IPS-15b (cell line): ENCODE results near the gene RAMP1.

Source experiments
- H3K27me3 ChIP-seq: one replicate; pipeline ENCODE4 v1.6.1; 2013; ENCODE audit warnings: low read length; ENCODE audit not compliant: control insufficient read depth, insufficient read depth
- H3K36me3 ChIP-seq: one replicate; pipeline ENCODE4 v1.6.1; 2013; ENCODE audit warnings: low read length; ENCODE audit not compliant: control insufficient read depth, insufficient read depth
- H3K4me1 ChIP-seq: one replicate; pipeline ENCODE4 v1.6.1; 2013; ENCODE audit warnings: mild to moderate bottlenecking, low read length; ENCODE audit not compliant: control insufficient read depth, insufficient read depth
- H3K4me3 ChIP-seq: one replicate; pipeline ENCODE4 v1.5.1; 2013; ENCODE audit warnings: low read depth, low read length
- H3K9ac ChIP-seq: one replicate; pipeline ENCODE4 v1.6.1; 2013; ENCODE audit warnings: low read depth, mild to moderate bottlenecking, low read length
- H3K9me3 ChIP-seq: one replicate; pipeline ENCODE4 v1.6.1; 2013; ENCODE audit warnings: mild to moderate bottlenecking, low read length; ENCODE audit not compliant: control insufficient read depth, insufficient read depth

Gene RAMP1

DNA sequence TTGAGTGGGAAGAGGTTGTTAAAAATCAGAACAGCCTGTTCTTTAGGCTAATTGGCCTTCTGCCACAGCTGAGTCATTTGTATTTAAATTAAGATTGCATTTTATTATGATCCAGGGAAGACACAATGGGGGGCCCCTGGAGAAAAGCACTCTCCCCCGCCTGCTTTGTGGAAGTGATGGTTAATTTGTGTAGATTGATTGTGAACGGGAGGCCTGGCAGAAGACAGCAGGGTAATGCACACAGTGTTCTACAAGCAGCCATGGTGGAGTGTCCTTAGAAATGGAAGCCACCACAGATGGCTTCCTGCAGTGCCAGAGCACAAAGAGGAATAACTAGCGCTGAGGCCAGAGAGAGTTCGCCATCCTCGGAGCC is 19.6 kb downstream of the RAMP1 start:
- Histone ChIP-seq H3K4me1 (no peaks in the 10 kb centered on the region), H3K4me3 (no peak overlapping the region), H3K9ac (no peak overlapping the region), H3K9me3 (no peaks in the 10 kb centered on the region), H3K36me3 (no peaks in the 10 kb centered on the region), H3K27me3 (no peaks in the 10 kb centered on the region)

DNA sequence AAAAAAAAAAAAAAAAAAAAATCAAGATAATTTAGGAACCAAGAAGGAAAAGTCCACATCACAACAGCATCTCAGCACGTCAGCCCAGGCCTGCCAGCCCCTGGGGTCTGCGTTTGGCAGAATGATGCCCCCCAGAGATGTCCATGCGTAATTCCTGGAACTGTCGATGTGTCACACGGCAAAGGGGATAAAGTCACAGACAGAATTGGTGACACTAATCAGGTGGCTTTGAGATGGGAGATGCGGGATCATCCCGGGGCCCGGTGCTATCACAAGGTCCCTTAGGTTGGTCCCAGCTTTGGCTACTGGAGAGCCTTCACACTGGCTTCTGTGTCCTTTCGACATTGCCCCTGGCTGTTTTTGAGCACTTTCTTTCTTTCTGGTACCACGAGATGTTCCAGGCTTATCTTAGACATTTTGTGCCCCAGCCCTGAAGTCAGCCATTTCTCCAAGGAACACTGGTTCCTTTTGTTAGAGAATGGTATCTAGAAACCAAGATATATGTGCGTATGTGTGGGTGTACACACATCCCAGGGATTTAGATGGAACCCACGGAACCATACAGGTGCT is 20.7 kb downstream of the RAMP1 start:
- H3K36me3 ChIP-seq: no peaks in the 10 kb centered on the region
- no peaks in the 10 kb centered on the region for H3K4me1 ChIP-seq
- no peak overlapping the region for H3K4me3 ChIP-seq
- no peaks in the 10 kb centered on the region for H3K27me3 ChIP-seq
- H3K9me3 ChIP-seq: no peaks in the 10 kb centered on the region
- H3K9ac ChIP-seq: no peak overlapping the region

DNA sequence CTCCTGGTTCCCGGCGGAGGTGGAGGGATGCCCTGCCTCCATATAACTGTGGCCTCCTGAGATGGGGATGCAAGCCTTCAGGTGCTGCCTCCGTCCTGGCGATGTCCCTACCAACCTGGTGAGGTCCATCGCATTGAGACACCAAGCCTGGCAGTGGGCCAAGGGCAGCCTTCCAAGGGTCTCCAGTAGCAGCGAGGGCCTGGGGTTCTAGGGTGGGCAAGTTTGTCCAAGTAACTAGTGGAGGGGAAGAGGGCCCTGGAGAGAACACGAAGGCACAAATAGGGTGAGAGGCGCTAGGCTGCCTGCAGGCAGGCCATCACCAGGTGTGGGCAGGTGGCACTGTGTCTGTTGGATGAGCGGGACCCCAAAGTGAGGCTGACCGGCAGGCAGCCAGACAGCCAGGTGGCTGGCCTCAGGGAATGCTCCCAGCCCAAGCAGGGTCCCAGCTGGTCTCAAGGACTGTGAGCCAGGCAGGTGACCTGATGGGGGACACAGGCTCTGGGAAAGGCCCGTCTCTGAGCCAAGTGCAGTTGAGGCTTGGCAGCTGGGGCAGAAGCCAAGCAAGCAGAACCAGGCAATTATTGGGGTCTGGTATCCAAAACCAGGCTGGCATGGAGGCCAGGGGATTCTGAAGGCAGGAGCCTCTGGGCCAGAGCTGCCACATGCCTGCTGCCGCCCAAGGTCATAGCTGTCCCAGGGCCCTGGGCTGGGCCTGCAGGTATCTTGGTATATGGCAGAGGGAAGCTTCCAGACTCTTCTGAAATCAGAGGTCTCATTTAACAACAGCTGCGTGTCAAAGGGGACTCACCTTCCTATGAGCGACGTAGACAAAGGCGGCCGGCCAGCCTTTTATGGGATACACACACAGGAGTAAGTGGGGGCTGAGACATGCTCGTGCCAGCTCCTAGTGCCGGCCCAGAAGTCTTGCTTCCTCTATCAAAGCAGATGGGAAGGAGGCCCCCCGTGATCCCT is 23.4 kb downstream of the RAMP1 start:
- no peaks in the 10 kb centered on the region for H3K9me3 ChIP-seq
- no peaks in the 10 kb centered on the region for H3K4me1 ChIP-seq
- H3K4me3 ChIP-seq: no peak overlapping the region
- H3K27me3 ChIP-seq: no peaks in the 10 kb centered on the region
- no peak overlapping the region for H3K9ac ChIP-seq
- no peaks in the 10 kb centered on the region for H3K36me3 ChIP-seq

DNA sequence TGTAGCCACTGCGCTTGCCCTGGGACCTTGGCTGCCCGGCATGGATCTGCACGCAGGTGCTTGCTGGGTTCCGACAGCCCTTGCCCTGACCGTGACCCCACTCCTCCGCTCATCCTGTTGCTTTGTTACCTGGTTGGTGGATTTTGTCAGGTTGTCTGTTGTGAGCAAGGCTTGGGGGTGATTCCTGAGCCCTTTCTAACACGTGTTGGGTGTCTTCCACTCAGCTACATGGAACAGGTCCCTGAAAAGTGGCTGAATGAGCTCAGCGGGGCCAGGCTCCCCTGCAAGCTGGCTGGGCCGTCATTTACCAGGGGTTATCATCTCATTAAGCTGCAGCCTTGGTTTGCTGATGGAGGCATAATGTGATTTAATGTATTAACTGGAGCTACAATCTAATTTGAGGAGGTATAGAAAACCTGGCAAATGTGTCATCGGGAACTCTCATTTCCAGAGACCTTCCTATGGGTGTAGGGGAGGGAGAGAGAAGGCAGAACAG is 24.6 kb downstream of the RAMP1 start:
- Histone ChIP-seq H3K9ac (no peak overlapping the region), H3K36me3 (no peaks in the 10 kb centered on the region), H3K4me3 (no peak overlapping the region), H3K4me1 (no peaks in the 10 kb centered on the region), H3K27me3 (no peaks in the 10 kb centered on the region), H3K9me3 (no peaks in the 10 kb centered on the region)

DNA sequence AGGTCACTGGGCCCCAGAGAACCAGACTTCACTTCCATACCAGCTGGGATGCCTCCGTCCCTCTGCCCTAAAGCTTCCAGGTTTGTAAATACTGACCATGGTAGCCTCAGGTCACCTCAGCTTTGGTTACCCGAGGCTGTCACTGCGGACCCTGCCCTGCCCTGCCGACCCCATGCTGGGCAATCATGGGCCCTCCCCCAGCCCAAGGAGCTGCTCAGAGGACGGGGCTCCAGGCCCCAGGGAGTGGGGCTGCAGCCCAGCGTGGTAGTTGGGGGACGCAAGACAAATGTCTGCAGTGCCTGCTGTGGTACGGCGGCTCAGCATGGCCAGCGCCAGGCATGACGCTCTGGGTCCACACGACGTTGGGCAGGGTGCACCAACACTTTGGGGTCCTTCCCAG is 25.3 kb downstream of the RAMP1 start:
- H3K9ac ChIP-seq: no peak overlapping the region

DNA sequence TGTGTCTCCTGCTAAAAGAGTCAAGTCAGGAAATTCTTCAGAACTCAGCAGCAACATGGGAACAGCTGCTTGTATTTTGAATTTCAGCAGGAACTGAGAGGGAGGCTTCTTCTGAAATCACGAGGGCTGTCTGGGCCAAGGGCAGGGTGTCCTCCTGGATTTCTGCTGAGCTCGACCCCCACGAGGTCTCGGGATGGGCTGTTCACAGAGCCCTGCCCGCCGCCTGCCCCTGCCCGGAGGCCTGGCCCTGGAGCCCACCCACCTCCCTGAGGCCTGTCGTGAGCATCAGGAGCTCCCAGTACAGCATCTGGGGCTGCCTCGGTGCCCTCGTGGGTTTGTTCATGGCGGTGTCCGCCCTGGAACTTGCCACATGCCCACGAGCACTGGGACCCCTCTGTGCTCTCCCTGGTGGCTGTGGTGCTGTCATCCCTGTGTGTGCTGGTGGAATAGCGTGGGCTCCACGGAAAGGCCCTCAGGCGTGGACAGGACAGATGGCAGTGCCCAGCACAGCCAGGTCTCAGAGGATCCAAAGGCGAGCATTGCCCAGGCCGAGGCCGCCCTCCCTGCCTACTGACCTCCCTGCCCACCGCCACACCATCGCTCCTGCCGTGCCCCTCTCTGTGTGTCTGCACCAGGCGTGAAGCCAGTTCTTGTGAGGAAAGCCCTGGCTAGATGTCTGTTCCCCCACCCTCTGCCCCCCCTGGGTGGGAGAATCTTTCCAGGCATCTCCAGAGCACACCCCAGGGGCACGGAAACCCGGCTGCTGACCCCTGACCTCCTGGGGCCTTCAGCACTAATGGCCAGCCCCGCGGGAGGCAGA is 25.9 kb downstream of the RAMP1 start:
- no peaks in the 10 kb centered on the region for H3K9me3 ChIP-seq
- no peaks in the 10 kb centered on the region for H3K4me1 ChIP-seq
- H3K4me3 ChIP-seq: no peak overlapping the region
- H3K9ac ChIP-seq: no peak overlapping the region
- H3K36me3 ChIP-seq: no peaks in the 10 kb centered on the region
- no peaks in the 10 kb centered on the region for H3K27me3 ChIP-seq

More for the DNA sequence above, 25.3 kb downstream of the RAMP1 start:
- H3K4me1 ChIP-seq: no peaks in the 10 kb centered on the region
- H3K27me3 ChIP-seq: no peaks in the 10 kb centered on the region
- no peak overlapping the region for H3K4me3 ChIP-seq
- no peaks in the 10 kb centered on the region for H3K9me3 ChIP-seq
- H3K36me3 ChIP-seq: no peaks in the 10 kb centered on the region

DNA sequence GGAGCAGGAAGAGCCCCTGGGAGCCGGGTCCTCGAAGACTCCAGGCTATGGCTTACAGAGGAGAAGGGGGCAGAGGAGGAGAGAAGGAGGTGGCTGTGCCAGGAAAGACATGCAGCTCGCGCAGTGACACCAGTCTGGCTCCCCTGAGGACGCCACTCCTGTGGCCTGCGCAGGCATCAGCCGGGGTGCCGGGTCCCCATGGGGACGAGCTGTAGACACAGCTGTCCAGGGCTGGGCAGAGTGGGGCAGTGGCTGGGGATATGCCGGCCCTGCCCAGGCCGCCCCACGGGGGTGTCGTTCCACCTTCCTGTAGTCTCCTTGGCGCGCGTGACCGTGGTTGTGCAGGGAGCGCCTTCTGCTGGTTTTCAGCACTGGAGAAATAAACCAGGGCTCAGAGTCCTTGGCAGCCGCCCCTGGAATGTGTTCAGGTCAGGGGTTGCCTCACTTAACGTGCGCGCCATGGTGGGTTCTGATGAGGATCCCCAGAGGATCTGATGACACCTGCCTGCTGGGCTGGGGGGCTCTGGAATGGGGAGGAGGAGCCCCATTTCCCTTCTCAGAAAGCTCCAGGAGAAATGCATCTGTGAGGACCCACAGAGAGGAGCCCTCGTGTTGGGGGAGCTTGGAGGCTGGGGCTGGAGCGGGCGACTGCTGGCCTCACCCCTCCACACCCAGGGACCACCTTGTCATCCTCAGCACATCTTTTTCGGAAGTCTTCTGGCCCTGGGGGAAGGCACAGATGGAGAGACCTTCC is 26.7 kb downstream of the RAMP1 start:
- Histone ChIP-seq H3K36me3 (no peaks in the 10 kb centered on the region), H3K27me3 (no peaks in the 10 kb centered on the region), H3K9ac (no peak overlapping the region), H3K4me3 (no peak overlapping the region), H3K9me3 (no peaks in the 10 kb centered on the region), H3K4me1 (no peaks in the 10 kb centered on the region)

DNA sequence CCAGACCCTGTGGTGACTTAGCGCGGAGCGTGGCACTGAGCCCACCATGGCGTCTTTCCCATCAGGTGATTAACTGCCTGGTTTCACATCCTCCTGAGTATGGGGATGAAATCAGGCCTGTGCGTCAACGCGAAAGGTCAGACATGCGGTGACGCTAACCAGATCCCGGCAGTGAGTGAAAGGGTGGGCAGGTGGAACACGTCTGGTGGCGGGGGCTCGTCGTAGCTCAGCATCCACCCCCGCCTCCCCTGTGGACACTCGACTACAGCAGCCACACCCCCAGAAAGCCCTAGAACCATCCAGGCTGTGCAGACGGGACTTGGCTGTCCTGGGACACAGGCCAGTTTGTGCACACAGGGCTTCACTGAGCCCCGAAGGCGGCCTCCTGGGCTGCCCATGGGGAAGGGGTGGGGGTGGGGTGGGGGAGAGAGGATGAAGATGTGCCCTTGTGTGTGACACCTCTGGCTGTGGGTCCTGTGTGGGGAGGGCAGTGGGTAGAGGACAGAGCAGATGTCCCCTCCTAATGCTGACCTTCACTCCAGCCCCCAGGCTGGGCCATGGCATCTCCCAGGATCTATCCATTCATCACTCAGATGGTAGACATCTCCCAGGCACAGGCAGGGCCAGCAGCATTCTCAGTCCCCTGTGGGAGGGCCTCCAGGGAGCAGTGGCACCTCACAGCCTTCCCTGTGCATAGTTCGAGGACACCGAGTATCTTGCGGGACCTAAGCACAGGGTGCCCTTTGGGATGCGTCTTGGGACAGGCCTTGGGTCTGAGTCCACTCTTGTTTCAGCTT is 27.5 kb downstream of the RAMP1 start:
- no peaks in the 10 kb centered on the region for H3K4me1 ChIP-seq
- H3K4me3 ChIP-seq: no peak overlapping the region
- no peaks in the 10 kb centered on the region for H3K27me3 ChIP-seq
- H3K36me3 ChIP-seq: no peaks in the 10 kb centered on the region
- no peak overlapping the region for H3K9ac ChIP-seq
- H3K9me3 ChIP-seq: no peaks in the 10 kb centered on the region

DNA sequence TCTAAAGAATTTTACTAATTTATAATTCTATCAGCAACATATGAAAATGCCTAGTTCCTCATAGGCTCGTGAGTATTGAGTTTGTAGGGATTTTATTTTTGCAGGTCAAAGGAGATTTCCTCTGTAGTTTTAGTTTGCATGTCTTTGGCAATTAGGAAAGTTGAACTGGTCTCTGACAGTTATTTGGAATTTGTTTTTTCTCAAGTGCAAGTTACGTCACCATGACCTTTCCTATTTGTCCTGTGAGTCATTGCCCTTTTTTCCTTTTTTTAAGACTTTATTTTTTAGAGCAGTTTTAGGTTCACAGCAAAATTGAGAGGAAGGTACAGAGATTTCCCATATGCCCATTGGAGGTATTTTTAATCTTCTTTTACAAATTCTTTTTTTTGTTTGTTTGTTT is 29.0 kb downstream of the RAMP1 start:
- H3K9me3 ChIP-seq: no peaks in the 10 kb centered on the region
- H3K4me1 ChIP-seq: no peaks in the 10 kb centered on the region

DNA sequence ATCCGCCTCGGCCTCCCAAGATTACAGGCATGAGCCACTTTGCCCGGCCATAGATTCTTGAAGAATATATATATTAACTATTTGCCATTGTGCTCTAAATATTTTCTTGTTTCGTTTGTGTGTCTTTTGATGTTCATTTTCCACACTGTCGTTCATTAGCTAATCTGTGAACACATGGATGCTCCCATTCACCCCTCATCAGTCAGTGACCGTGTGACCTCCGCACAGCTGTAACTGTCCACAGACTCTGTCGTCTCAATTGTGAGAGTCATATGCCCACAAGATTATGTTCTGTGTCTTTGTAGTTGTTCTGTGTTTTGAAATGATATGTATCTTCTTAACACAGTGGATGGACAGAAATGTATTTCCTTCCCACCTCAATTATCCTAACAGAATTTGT is 29.6 kb downstream of the RAMP1 start:
- H3K4me3 ChIP-seq: no peak overlapping the region
- no peaks in the 10 kb centered on the region for H3K27me3 ChIP-seq
- H3K9ac ChIP-seq: no peak overlapping the region
- H3K36me3 ChIP-seq: no peaks in the 10 kb centered on the region
- no peaks in the 10 kb centered on the region for H3K4me1 ChIP-seq
- H3K9me3 ChIP-seq: no peaks in the 10 kb centered on the region

More for the DNA sequence above, 29.0 kb downstream of the RAMP1 start:
- Histone ChIP-seq H3K27me3 (no peaks in the 10 kb centered on the region), H3K9ac (no peak overlapping the region), H3K36me3 (no peaks in the 10 kb centered on the region), H3K4me3 (no peak overlapping the region)
